Gastroesophageal sphincter (tissue), 3 donors: Measurements from ENCODE around the gene RBM43.

ENCODE experiments used
- POLR2A ChIP-seq, 2 donors: fragments of 450-650 bp; IDR thresholded peaks; one replicate each; pipeline ENCODE4 v1.6.1; 2017; ENCODE audit warnings: antibody characterized with exemption in 2 of 2, mild to moderate bottlenecking in 2 of 2, moderate library complexity in 1 of 2
- TF ChIP-seq, protein P1 (sequence below), 4 experiments: fragments of 200-600 bp in 2 of 4; fragments of 450-650 bp in 2 of 4; sonication (generic) in 1 of 4; IDR thresholded peaks; one replicate each; pipeline ENCODE4 v1.5.1; 2017 to 2019; ENCODE audit warnings: antibody characterized with exemption in 4 of 4, mild to moderate bottlenecking in 2 of 4, moderate library complexity in 2 of 4

DNA sequence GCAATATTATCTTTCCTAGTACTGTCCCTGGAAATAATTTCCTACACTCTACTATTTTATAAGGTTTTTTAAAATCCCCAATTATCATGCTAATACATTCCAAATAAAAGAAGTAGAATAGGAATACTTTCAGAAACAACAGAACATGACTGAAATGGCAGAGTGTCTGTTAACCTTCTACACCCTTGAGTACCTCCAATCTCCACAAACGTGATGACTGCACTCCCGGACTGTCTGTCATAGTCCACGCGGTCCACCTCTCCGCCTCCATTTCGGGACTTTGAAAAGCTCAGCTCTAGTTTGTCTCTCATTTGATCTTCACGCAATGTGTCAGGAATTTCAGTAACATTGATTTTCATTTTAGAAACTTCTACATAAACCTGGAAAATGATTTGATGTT lies 13.6 kb upstream of the RBM43 start:
- TF ChIP-seq, protein P1, sequence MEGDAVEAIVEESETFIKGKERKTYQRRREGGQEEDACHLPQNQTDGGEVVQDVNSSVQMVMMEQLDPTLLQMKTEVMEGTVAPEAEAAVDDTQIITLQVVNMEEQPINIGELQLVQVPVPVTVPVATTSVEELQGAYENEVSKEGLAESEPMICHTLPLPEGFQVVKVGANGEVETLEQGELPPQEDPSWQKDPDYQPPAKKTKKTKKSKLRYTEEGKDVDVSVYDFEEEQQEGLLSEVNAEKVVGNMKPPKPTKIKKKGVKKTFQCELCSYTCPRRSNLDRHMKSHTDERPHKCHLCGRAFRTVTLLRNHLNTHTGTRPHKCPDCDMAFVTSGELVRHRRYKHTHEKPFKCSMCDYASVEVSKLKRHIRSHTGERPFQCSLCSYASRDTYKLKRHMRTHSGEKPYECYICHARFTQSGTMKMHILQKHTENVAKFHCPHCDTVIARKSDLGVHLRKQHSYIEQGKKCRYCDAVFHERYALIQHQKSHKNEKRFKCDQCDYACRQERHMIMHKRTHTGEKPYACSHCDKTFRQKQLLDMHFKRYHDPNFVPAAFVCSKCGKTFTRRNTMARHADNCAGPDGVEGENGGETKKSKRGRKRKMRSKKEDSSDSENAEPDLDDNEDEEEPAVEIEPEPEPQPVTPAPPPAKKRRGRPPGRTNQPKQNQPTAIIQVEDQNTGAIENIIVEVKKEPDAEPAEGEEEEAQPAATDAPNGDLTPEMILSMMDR (IDR thresholded peaks at IDR 0.05): no peak
- TF ChIP-seq POLR2A (IDR thresholded peaks at IDR 0.05): no peak
